ENCODE results near the gene WFDC5.

- TF ChIP-seq POLR2A (IDR thresholded peaks at IDR 0.05) (no peak), CTCF (IDR thresholded peaks at IDR 0.05) (no peak)
Measured at GRCh38 chr20:45067558-45067957, 47.4 kb downstream of the WFDC5 start.

Data from Peyer's patch (tissue), 4 donors.